BLaER1 treated with 17β-estradiol and CSF1 and Interleukin-3, amounts not matched to agents 10 nM and 100 nM (cell line): ENCODE data around the gene AP1G2.
"Not testable (repeated sequence)": the region's sequence is repeated elsewhere in the genome, so short reads cannot be mapped to it uniquely, and the experiment has no call there.

Source experiments
- H3K27ac ChIP-seq, 11 experiments: shearing (Covaris generic); formaldehyde crosslinking; 2 replicates each; pipeline ENCODE4 v1.8.1; 2022
- H3K27me3 ChIP-seq, 11 experiments: shearing (Covaris generic); formaldehyde crosslinking; 2 replicates each; pipeline ENCODE4 v1.8.1; 2022
- H3K36me3 ChIP-seq, 11 experiments: shearing (Covaris generic); formaldehyde crosslinking; 2 replicates each; pipeline ENCODE4 v1.8.1; 2022
- H3K4me1 ChIP-seq, 10 experiments: shearing (Covaris generic); formaldehyde crosslinking; 2 replicates each; pipeline ENCODE4 v1.8.1; 2022
- H3K4me2 ChIP-seq, 11 experiments: shearing (Covaris generic); formaldehyde crosslinking; 2 replicates each; pipeline ENCODE4 v1.8.1; 2022
- H3K4me3 ChIP-seq, 10 experiments: shearing (Covaris generic); formaldehyde crosslinking; 2 replicates each; pipeline ENCODE4 v1.8.1; 2022
- H3K9ac ChIP-seq, 11 experiments: shearing (Covaris generic); formaldehyde crosslinking; 2 replicates each; pipeline ENCODE4 v1.8.1; 2022
- H3K9me3 ChIP-seq, 11 experiments: shearing (Covaris generic); formaldehyde crosslinking; replicated peaks in 1 of 11; 2 replicates each; pipeline ENCODE4 v1.8.1; 2022
- H4K20me1 ChIP-seq, 11 experiments: shearing (Covaris generic); formaldehyde crosslinking; 2 replicates each; pipeline ENCODE4 v1.8.1; 2022
- Cebpa-rat ChIP-seq, 11 experiments: shearing (Covaris generic); IDR thresholded peaks; 2 replicates each; pipeline ENCODE4 v1.8.1; 2022

The AP1G2 gene

GRCh38 chr14:23543403-23543802, 24.2 kb downstream of the AP1G2 start:
- H3K4me3 ChIP-seq = no peak overlapping the region
- H3K9ac ChIP-seq = no peak overlapping the region
- no peak overlapping the region for H3K4me2 ChIP-seq
- no peak overlapping the region for H3K27ac ChIP-seq
- H3K27me3 ChIP-seq = no peaks in the 10 kb centered on the region
- peaks cover 19 to 33% (median 27%) of the 10 kb centered on the region in 10 experiments for H3K4me1 ChIP-seq
- no peaks in the 10 kb centered on the region for H3K9me3 ChIP-seq
- TF ChIP-seq Cebpa-rat (IDR thresholded peaks at IDR 0.05) = no peak
- no peaks in the 10 kb centered on the region for H4K20me1 ChIP-seq
- peaks cover 0 to 9% (median 0%) of the 10 kb centered on the region in 11 experiments; a peak in 3 of 22 replicates for H3K36me3 ChIP-seq

GRCh38 chr14:23542261-23542660, 25.3 kb downstream of the AP1G2 start:
- no peak overlapping the region for H3K27ac ChIP-seq
- no peak overlapping the region for H3K9ac ChIP-seq
- no peaks in the 10 kb centered on the region for H4K20me1 ChIP-seq
- H3K36me3 ChIP-seq = peaks cover 0 to 9% (median 0%) of the 10 kb centered on the region in 11 experiments; a peak in 3 of 22 replicates
- peaks cover 12 to 32% (median 27%) of the 10 kb centered on the region in 10 experiments for H3K4me1 ChIP-seq
- H3K4me2 ChIP-seq = no peak overlapping the region
- no peak overlapping the region for H3K4me3 ChIP-seq
- H3K27me3 ChIP-seq = no peaks in the 10 kb centered on the region
- H3K9me3 ChIP-seq = no peaks in the 10 kb centered on the region
- no peak for TF ChIP-seq Cebpa-rat (IDR thresholded peaks at IDR 0.05)

DNA sequence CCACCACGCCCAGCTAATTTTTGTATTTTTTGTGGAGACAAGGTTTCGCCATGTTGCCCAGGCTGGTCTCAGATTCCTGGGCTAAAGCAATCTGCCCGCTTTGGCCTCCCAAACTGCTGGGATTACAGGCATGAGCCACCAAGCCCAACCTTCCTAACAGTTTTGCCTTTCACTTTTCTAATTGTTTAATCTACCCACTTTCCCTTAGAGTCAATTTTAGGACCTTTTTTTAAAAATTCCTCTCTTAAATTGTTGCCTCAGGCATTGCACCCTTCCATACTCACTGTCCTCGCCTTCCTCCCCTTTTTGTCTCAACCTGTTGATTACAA, 27.5 kb downstream of the AP1G2 start:
- Histone ChIP-seq H4K20me1 (no peaks in the 10 kb centered on the region), H3K4me2 (no peak overlapping the region), H3K36me3 (peaks cover 0 to 9% (median 0%) of the 10 kb centered on the region in 11 experiments; a peak in 3 of 22 replicates), H3K4me3 (no peak overlapping the region), H3K9ac (no peak overlapping the region), H3K9me3 (no peaks in the 10 kb centered on the region), H3K27ac (no peak overlapping the region), H3K27me3 (no peaks in the 10 kb centered on the region), H3K4me1 (peaks cover 8 to 18% (median 14%) of the 10 kb centered on the region in 10 experiments)
- TF ChIP-seq Cebpa-rat (IDR thresholded peaks at IDR 0.05) = no peak

DNA sequence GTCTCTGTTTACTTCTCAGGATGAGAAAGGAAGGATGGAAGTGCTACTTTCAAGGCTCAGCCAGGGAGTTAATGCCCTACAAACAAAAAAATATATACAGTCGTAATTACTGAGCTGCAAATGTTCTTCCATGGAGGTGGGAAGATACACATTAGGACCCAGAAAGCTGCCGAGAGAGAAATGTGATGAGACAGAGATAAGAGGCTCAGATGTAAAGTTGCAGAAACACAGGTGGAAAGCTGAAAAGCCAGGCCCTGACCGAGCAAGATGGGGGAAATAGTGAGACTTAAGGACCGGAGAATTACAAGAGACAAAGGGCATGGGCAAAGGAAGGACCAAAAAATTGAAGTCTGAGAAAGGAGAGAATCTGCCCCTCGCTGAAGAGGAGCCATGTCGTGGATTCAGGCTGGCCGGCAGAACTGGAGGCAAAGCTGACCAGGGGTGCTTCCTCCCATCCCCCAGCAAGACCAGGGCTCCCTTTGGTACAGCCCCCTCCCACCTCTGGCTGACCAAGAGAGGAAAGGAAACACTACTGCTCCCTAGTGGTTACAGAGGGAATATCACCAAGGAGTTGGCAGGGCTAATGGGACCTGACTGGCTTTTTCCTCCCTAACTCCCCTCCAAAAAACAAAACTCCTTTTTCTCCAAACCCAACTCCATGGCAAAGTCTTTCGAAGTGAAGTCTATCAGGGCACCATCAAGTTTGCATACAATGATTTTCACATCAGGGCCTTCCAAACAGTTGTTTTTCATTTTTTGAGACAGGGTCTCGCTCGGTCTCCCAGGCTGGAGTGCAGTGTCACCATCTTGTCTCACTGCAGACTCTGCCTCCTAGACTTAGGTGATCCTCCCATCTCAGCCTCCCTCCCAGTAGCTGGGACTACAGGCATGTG, 28.1 kb downstream of the AP1G2 start:
- Histone ChIP-seq H3K4me2 (no peak overlapping the region), H3K27me3 (no peaks in the 10 kb centered on the region), H3K4me1 (peaks cover 1 to 12% (median 8%) of the 10 kb centered on the region in 10 experiments; a peak in 18 of 20 replicates), H3K9ac (no peak overlapping the region), H3K9me3 (no peaks in the 10 kb centered on the region), H3K4me3 (no peak overlapping the region), H3K27ac (no peak overlapping the region), H3K36me3 (peaks cover 0 to 9% (median 0%) of the 10 kb centered on the region in 11 experiments; a peak in 5 of 22 replicates), H4K20me1 (no peaks in the 10 kb centered on the region)
- TF ChIP-seq Cebpa-rat (IDR thresholded peaks at IDR 0.05) = no peak

DNA sequence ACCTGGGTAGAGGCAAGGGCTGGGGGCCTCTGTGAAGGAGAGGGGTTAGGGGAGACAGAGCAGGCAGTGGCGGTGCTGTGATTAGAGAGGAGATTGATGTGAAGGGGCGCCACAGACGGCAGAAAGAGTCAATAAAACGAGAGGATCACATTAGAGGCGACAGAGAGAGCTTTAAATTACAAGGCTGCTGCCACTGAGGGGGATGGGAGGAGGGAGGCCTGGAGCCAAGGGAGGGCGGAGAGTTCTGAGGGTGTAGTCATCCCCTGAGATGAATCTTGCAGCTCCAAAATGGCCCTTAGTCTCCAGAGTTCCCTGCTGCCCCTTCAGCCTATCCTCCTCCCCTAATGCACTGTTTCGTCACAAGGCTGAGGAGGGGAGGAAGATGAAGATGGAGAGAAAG, 28.8 kb downstream of the AP1G2 start:
- H3K27ac ChIP-seq = no peak overlapping the region
- no peaks in the 10 kb centered on the region for H3K27me3 ChIP-seq
- H4K20me1 ChIP-seq = no peaks in the 10 kb centered on the region
- no peak overlapping the region for H3K4me2 ChIP-seq
- H3K36me3 ChIP-seq = peaks cover 0 to 17% (median 0%) of the 10 kb centered on the region in 11 experiments; a peak in 7 of 22 replicates
- H3K9ac ChIP-seq = 0 out of 22 replicates have a peak overlapping the region, but pooled peaks of 1 of the 11 experiments have one; percentile 12
- peaks cover 0 to 9% (median 5%) of the 10 kb centered on the region in 10 experiments; a peak in 7 of 20 replicates for H3K4me1 ChIP-seq
- TF ChIP-seq Cebpa-rat (IDR thresholded peaks at IDR 0.05) = no peak
- no peak overlapping the region for H3K4me3 ChIP-seq
- no peaks in the 10 kb centered on the region for H3K9me3 ChIP-seq

GRCh38 chr14:23538050-23538718, 29.4 kb downstream of the AP1G2 start:
- no peak overlapping the region for H3K4me3 ChIP-seq
- no peaks in the 10 kb centered on the region for H3K9me3 ChIP-seq
- H3K4me1 ChIP-seq = peaks cover 0 to 9% (median 5%) of the 10 kb centered on the region in 10 experiments; a peak in 7 of 20 replicates
- no peak for TF ChIP-seq Cebpa-rat (IDR thresholded peaks at IDR 0.05)
- no peak overlapping the region for H3K9ac ChIP-seq
- peaks cover 0 to 17% (median 0%) of the 10 kb centered on the region in 11 experiments; a peak in 8 of 22 replicates for H3K36me3 ChIP-seq
- peak overlapping the region in 5 of 11 experiments; percentile 2 to 14 (median 9); a peak in 7 of 22 replicates for H3K4me2 ChIP-seq
- H4K20me1 ChIP-seq = no peaks in the 10 kb centered on the region
- H3K27ac ChIP-seq = no peak overlapping the region
- no peaks in the 10 kb centered on the region for H3K27me3 ChIP-seq

- no peak overlapping the region for H3K9ac ChIP-seq
Measured at GRCh38 chr14:23537351-23538049, 30.1 kb downstream of the AP1G2 start.

DNA sequence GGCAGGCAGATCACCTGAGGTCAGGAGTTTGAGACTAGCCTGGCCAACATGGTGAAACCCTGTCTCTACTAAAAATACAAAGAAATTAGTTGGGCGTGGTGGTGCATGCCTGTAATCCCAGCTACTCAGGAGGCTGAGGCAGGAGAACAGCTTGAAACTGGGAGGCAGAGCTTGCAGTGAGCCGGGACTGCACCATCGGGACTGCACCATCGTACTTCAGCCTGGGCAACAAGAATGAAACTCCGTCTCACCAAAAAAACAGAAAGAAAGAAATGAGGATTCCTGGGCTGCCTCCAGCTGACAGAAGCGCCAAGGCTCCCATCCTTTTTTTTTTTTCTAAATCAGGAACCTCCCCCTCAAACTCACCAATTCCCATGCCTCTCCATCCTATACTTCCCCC, 30.7 kb downstream of the AP1G2 start:
- peaks cover 0 to 28% (median 0%) of the 10 kb centered on the region in 11 experiments; a peak in 8 of 22 replicates for H3K36me3 ChIP-seq
- H3K4me2 ChIP-seq, H3K27ac ChIP-seq, H3K4me3 ChIP-seq, H3K9ac ChIP-seq, H3K27me3 ChIP-seq, H4K20me1 ChIP-seq, H3K4me1 ChIP-seq, H3K9me3 ChIP-seq: not testable (repeated sequence)

More at GRCh38 chr14:23537351-23538049, 30.1 kb downstream of the AP1G2 start:
- Histone ChIP-seq H3K4me3 (no peak overlapping the region), H4K20me1 (no peaks in the 10 kb centered on the region), H3K27me3 (no peaks in the 10 kb centered on the region), H3K4me1 (peaks cover 0 to 9% (median 5%) of the 10 kb centered on the region in 10 experiments; a peak in 7 of 20 replicates), H3K36me3 (peaks cover 0 to 24% (median 0%) of the 10 kb centered on the region in 11 experiments; a peak in 8 of 22 replicates), H3K4me2 (peak overlapping the region in 5 of 11 experiments; percentile 2 to 14 (median 9); a peak in 7 of 22 replicates), H3K9me3 (no peaks in the 10 kb centered on the region), H3K27ac (no peak overlapping the region)
- TF ChIP-seq Cebpa-rat (IDR thresholded peaks at IDR 0.05) = no peak

- Histone ChIP-seq H3K4me1 (peaks cover under 1 to 13% (median 7%) of the 10 kb centered on the region in 10 experiments; a peak in 18 of 20 replicates), H3K4me3 (no peak overlapping the region), H3K27ac (no peak overlapping the region), H3K27me3 (no peaks in the 10 kb centered on the region), H4K20me1 (no peaks in the 10 kb centered on the region), H3K9ac (no peak overlapping the region), H3K9me3 (no peaks in the 10 kb centered on the region), H3K4me2 (no peak overlapping the region), H3K36me3 (peaks cover 0 to 28% (median 0%) of the 10 kb centered on the region in 11 experiments; a peak in 8 of 22 replicates)
- TF ChIP-seq Cebpa-rat (IDR thresholded peaks at IDR 0.05) = no peak
Measured at GRCh38 chr14:23536494-23536893, 31.1 kb downstream of the AP1G2 start.
